Measurements from ENCODE around the gene KIAA1217. TPM values are rescaled to one million over a fixed set of nuclear protein-coding genes. Genes with fewer than 3 reads are reported as not detected.

Gene KIAA1217
- total RNA-seq, 1 experiment from 2014 or later: 18.6 TPM

- no peak overlapping the region for H2BK5ac ChIP-seq (ENCODE audit: insufficient read length, low read length)
- H3K4me2 ChIP-seq (ENCODE audit: insufficient read depth, insufficient read length, low read length): no peak overlapping the region
- no peak overlapping the region for H2BK12ac ChIP-seq (ENCODE audit: insufficient read length, low read depth, low read length)
- Mint-ChIP-seq H3K4me1 (peaks cover 22 to 24% of the 10 kb centered on the region in 2 experiments), H3K27me3 (ENCODE audit: low read depth) (no peaks in the 10 kb centered on the region), H3K4me3 (no peak overlapping the region), H3K27ac (peak overlapping the region; percentile 26 to 94 (median 76); a peak in 4 of 7 replicates), H3K36me3 (ENCODE audit: insufficient read depth in 1 of 3, low read depth in 3 of 3) (peaks cover 8 to 17% (median 12%) of the 10 kb centered on the region in 3 experiments), H3K9me3 (no peaks in the 10 kb centered on the region)
- no peak overlapping the region for H4K91ac ChIP-seq (ENCODE audit: insufficient read length, low read depth, low read length)
- H3K9me3 ChIP-seq (ENCODE audit: control insufficient read depth, low read depth, low read length): no peaks in the 10 kb centered on the region
- H3T11ph ChIP-seq (ENCODE audit: low read length): no peak overlapping the region
- peaks cover 10% of the 10 kb centered on the region for H3K4me1 ChIP-seq (ENCODE audit: insufficient read depth, low read length)
- TF ChIP-seq CTCF (conservative IDR thresholded peaks at IDR 0.05): no peak
- no peak overlapping the region for H2AK5ac ChIP-seq (ENCODE audit: insufficient read length, low read length)
- H4K8ac ChIP-seq (replicated peaks; ENCODE audit: insufficient read length, low read depth, low read length): no peak overlapping the region
- H3K23me2 ChIP-seq (ENCODE audit: insufficient read length, low read depth, low read length, poor library complexity, severe bottlenecking): no peaks in the 10 kb centered on the region
- WGBS (ENCODE audit: extremely low coverage, insufficient read length, low lambda C conversion rate): no CpG with 5 or more reads among the region's 9 CpGs
- no peak overlapping the region for H3K27ac ChIP-seq (ENCODE audit: insufficient read length, low read depth, low read length)
- H2BK20ac ChIP-seq (ENCODE audit: low read depth, low read length, poor library complexity, severe bottlenecking): no peak overlapping the region
- no peak for DNase-seq
- no peak overlapping the region for H3K56ac ChIP-seq (ENCODE audit: insufficient read length, low read depth, low read length)
- no peak overlapping the region for H2AFZ ChIP-seq (ENCODE audit: low read length)
- H3K9ac ChIP-seq (ENCODE audit: extremely low read depth, insufficient read length, low read length): no peak overlapping the region
- no peaks in the 10 kb centered on the region for H3K79me2 ChIP-seq (ENCODE audit: insufficient read depth, low read length)
- no peaks in the 10 kb centered on the region for H4K20me1 ChIP-seq (ENCODE audit: control insufficient read depth, insufficient read depth, insufficient read length)
- H3K23ac ChIP-seq (ENCODE audit: insufficient read length, low read depth, low read length): no peak overlapping the region
- H3K18ac ChIP-seq (ENCODE audit: insufficient read length, low read depth, low read length): no peak overlapping the region
- no peak overlapping the region for H3K14ac ChIP-seq (ENCODE audit: insufficient read depth, low read length)
- no peaks in the 10 kb centered on the region for H3K27me3 ChIP-seq (ENCODE audit: insufficient read depth, low read length)
- no peak overlapping the region for H2BK15ac ChIP-seq (ENCODE audit: low read depth, low read length)
- H2BK120ac ChIP-seq (ENCODE audit: low read depth, low read length, poor library complexity, severe bottlenecking): no peak overlapping the region
- H3K4ac ChIP-seq (ENCODE audit: low read depth, low read length): no peak overlapping the region
- H3K79me1 ChIP-seq (ENCODE audit: insufficient read depth, low read depth, low read length, poor library complexity, severe bottlenecking): no peaks in the 10 kb centered on the region
- H4K5ac ChIP-seq (ENCODE audit: insufficient read length, low read depth, low read length): no peak overlapping the region
Observed at GRCh38 chr10:24432478-24433416, 223.8 kb downstream of the KIAA1217 start.

Data from H9 (cell line).